Prostate gland (tissue), 2 donors: ENCODE measurements around the gene DTWD2. TPM values are rescaled to one million over a fixed set of nuclear protein-coding genes. Genes with fewer than 3 reads are reported as not detected.
"Not testable (repeated sequence)": the region's sequence is repeated elsewhere in the genome, so short reads cannot be mapped to it uniquely, and the experiment has no call there.

Experiments
- DNase-seq: peaks from one replicate; pipeline ENCODE4 v3.0.0-alpha.2; 2019; ENCODE audit warnings: low spot score
- H3K27ac ChIP-seq, 2 donors: fragments of 200-600 bp; sonication (generic); 2 replicates each; pipeline ENCODE4 v1.5.1; 2017 to 2019
- H3K27me3 ChIP-seq: fragments of 200-600 bp; sonication (generic); replicated peaks from 2 replicates; pipeline ENCODE4 v1.5.1; 2019; ENCODE audit not compliant: insufficient read depth
- H3K36me3 ChIP-seq, 2 donors: fragments of 200-600 bp; sonication (generic); 1 replicate in 1 of 2; 2 replicates in 1 of 2; pipeline versions ENCODE4 v1.5.1 to v1.8.1; 2017 to 2019
- H3K4me1 ChIP-seq: fragments of 200-600 bp; sonication (generic); replicated peaks from 2 replicates; pipeline ENCODE4 v1.5.1; 2019
- H3K4me3 ChIP-seq, 2 donors: fragments of 200-600 bp; sonication (generic); 2 replicates each; pipeline ENCODE4 v1.5.1; 2017 to 2019
- H3K9me3 ChIP-seq: fragments of 200-600 bp; sonication (generic); 2 replicates; pipeline ENCODE4 v1.5.1; 2017
- POLR2A ChIP-seq: fragments of 450-650 bp; IDR thresholded peaks from one replicate; pipeline ENCODE4 v1.6.1; 2016; ENCODE audit warnings: antibody characterized with exemption, mild to moderate bottlenecking
- POLR2AphosphoS5 ChIP-seq: sonication (generic); formaldehyde crosslinking; IDR thresholded peaks from one replicate; pipeline ENCODE4 v1.6.1; 2017; ENCODE audit warnings: antibody characterized with exemption
- WGBS: methylation state at CpG from one replicate; pipeline ENCODE4 v1.1.5; 2018; 5-methylcytosine and 5-hydroxymethylcytosine counted together
- intact Hi-C: fragments of 100-400 bp; cut with DNase I; formaldehyde crosslinking; loops from one replicate; pipeline ENCODE4 v1.14.2; 2022
- total RNA-seq, 2 donors: library from RNA; depleted of rRNA; stranded (reverse); fragments of >200 nt; gene quantifications; one replicate each; pipeline ENCODE4 v1.1.0, GENCODE V29; 2016
- TF ChIP-seq, protein P1 (sequence below), 4 experiments: fragments of 200-600 bp in 2 of 4; fragments of 450-650 bp in 2 of 4; sonication (generic) in 2 of 4; IDR thresholded peaks; 1 replicate in 3 of 4; 2 replicates in 1 of 4; pipeline ENCODE4 v1.5.1; 2016 to 2019; ENCODE audit warnings: antibody characterized with exemption in 4 of 4, mild to moderate bottlenecking in 2 of 4, moderate library complexity in 2 of 4

The DTWD2 gene
- total RNA-seq, 2 donors from 2014 or later: 13.4 to 15.5 TPM

DNA sequence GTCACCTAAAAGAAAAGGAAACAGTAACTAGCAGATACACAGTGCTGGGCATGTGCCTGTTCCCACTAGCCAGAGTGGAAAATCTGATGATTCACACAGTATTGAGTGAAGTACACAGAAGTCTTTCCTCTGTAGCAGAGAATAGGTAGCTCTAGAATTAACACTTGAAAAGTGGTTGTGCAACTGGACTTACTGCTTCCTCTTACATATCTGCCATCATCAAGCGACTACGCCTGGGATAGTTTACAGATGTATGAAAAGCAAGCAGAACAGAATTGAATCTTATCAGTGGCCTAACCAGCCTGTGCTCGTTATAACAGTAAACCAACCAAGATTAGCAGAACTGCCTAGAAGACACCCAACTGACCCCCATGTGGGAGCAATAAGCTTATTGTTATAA, 130.6 kb downstream of the DTWD2 start:
- Histone ChIP-seq H3K27me3 (no peaks in the 10 kb centered on the region), H3K4me3 (no peak overlapping the region), H3K4me1 (no peaks in the 10 kb centered on the region), H3K27ac (no peak overlapping the region), H3K9me3 (no peaks in the 10 kb centered on the region), H3K36me3 (no peaks in the 10 kb centered on the region)
- intact Hi-C loops: no loop called here
- DNase-seq: no peak
- TF ChIP-seq POLR2AphosphoS5 (no peak), POLR2A (no peak)
- TF ChIP-seq, protein P1, sequence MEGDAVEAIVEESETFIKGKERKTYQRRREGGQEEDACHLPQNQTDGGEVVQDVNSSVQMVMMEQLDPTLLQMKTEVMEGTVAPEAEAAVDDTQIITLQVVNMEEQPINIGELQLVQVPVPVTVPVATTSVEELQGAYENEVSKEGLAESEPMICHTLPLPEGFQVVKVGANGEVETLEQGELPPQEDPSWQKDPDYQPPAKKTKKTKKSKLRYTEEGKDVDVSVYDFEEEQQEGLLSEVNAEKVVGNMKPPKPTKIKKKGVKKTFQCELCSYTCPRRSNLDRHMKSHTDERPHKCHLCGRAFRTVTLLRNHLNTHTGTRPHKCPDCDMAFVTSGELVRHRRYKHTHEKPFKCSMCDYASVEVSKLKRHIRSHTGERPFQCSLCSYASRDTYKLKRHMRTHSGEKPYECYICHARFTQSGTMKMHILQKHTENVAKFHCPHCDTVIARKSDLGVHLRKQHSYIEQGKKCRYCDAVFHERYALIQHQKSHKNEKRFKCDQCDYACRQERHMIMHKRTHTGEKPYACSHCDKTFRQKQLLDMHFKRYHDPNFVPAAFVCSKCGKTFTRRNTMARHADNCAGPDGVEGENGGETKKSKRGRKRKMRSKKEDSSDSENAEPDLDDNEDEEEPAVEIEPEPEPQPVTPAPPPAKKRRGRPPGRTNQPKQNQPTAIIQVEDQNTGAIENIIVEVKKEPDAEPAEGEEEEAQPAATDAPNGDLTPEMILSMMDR (IDR thresholded peaks at IDR 0.05): no peak
- WGBS: 66% methylated on average over 3 of the region's 3 CpGs

DNA sequence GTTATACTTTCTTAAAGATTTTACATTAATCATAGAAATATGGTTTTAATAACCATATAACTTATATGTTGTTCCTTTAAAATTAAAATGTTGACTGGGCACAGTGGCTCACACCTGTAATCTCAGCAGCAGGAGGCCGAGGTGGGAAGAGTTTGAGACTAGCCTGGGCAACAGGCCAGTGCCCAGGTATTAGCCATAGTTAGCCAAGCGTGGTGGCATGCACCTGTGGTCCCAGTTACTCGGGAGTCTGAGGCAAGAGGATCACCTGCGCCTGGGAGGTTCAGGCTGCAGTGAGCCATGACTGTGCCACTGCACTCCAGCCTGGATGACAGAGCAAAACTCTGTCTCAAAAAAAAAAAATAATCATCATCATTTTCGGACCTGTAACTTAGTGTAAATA, 133.5 kb downstream of the DTWD2 start:
- DNase-seq: no peak
- Histone ChIP-seq H3K9me3 (no peaks in the 10 kb centered on the region), H3K27me3 (no peaks in the 10 kb centered on the region), H3K36me3 (no peaks in the 10 kb centered on the region), H3K4me1 (no peaks in the 10 kb centered on the region), H3K27ac (no peak overlapping the region), H3K4me3 (no peak overlapping the region)
- no peak for TF ChIP-seq POLR2A
- TF ChIP-seq, protein P1 (IDR thresholded peaks at IDR 0.05): no peak
- TF ChIP-seq POLR2AphosphoS5: no peak
- intact Hi-C loops: no loop called here
- 72% methylated on average over 5 of the region's 5 CpGs for WGBS

DNA sequence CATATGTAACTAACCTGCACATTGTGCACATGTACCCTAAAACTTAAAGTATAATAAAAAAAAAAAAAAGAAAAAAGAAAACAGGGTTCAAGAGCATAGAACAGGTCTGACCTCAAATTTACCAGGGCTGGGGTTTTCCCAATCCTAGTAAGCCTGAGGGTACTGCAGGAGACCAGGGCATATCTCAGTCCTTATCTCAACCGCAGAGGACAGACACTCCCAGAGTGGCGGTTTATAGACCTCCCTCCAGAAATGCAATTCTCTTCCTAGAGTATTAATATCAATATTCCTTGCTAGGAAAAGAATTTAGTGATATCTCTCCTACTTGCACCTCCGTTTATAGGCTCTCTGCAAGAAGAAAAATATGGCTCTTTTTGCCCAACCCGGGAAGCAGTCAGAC, 136.6 kb downstream of the DTWD2 start:
- intact Hi-C loops, H3K4me3 ChIP-seq, DNase-seq, H3K4me1 ChIP-seq, H3K27ac ChIP-seq, H3K27me3 ChIP-seq, H3K9me3 ChIP-seq, H3K36me3 ChIP-seq: not testable (repeated sequence)
- 93% methylated on average over 4 of the region's 4 CpGs for WGBS

DNA sequence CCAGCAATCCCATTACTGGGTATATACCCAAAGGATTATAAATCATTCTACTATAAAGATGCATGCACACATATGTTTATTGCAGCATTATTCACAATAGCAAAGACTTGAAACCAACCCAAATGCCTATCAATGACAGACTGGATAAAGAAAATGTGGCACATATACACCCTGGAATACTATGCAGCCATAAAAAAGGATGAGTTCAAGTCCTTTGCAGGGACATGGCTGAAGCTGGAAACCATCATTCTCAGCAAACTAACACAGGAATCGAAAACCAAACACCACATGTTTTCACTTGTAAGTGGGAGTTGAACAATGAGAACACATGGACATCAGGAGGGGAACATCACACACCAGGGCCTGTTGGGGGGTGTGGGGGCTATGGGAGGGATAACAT, 138.8 kb downstream of the DTWD2 start:
- intact Hi-C loops, H3K4me3 ChIP-seq, H3K9me3 ChIP-seq, H3K36me3 ChIP-seq, DNase-seq, H3K27ac ChIP-seq, H3K27me3 ChIP-seq, H3K4me1 ChIP-seq: not testable (repeated sequence)
- 95% methylated on average over 1 of the region's 1 CpG for WGBS

DNA sequence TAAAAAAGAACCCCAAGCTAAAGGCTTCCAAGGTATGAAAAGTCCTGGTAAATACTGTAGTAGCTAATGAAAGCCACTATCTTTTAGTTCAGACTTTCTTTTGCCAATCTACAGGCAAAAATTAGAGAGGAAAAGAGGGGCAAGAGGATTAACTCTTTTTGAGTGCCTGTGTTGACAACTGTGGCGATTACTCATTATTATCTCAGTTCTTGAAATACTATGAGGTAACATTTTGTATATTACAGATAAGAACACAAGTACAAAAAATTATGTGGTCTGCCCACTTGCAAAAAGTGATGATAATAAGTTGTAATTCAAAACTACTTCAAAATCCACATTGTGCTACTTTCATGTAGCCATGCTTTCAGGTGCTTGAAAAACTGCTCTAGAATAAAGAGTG, 144.0 kb downstream of the DTWD2 start:
- TF ChIP-seq, protein P1 (IDR thresholded peaks at IDR 0.05): no peak
- TF ChIP-seq POLR2A (no peak), POLR2AphosphoS5 (no peak)
- Histone ChIP-seq H3K4me3 (no peak overlapping the region), H3K9me3 (no peaks in the 10 kb centered on the region), H3K4me1 (no peaks in the 10 kb centered on the region), H3K27me3 (no peaks in the 10 kb centered on the region), H3K27ac (no peak overlapping the region), H3K36me3 (no peaks in the 10 kb centered on the region)
- DNase-seq: no peak
- WGBS: 91% methylated on average over 1 of the region's 1 CpG
- intact Hi-C loops: no loop called here

DNA sequence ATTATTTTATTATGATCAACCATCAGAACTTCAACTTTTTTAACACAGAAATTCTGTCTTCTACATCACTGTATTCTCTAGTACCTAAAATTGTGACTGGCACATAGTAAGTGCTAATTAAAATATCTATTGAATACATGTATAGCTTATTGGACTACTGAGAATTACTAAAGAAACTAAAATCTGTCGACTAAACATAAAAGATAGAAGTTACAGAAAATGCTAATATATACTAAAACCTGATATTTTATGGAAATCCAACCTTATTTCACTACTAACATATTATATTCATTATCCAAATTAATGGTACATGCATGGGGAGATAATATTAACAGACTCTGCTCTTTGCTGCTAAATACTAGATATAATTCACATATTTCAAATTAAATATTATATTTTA, 153.6 kb downstream of the DTWD2 start:
- H3K4me1 ChIP-seq: no peaks in the 10 kb centered on the region
- no peak for DNase-seq
- intact Hi-C loops: no loop called here
- H3K27ac ChIP-seq: no peak overlapping the region
- H3K36me3 ChIP-seq: no peaks in the 10 kb centered on the region
- TF ChIP-seq POLR2AphosphoS5 (no peak), POLR2A (no peak)
- TF ChIP-seq, protein P1 (IDR thresholded peaks at IDR 0.05): no peak
- 100% methylated on average over 1 of the region's 1 CpG for WGBS
- H3K27me3 ChIP-seq: no peaks in the 10 kb centered on the region
- H3K9me3 ChIP-seq: no peaks in the 10 kb centered on the region
- no peak overlapping the region for H3K4me3 ChIP-seq
